ENCODE data around the gene TFF3. TPM values are rescaled to one million over a fixed set of nuclear protein-coding genes. Genes with fewer than 3 reads are reported as not detected.

The TFF3 gene
- total RNA-seq, 1 donor from 2014 or later: not detected

GRCh38 chr21:42346866-42347600 lies 31.8 kb upstream of the TFF3 start:
- no peak for DNase-seq (ENCODE audit: low read depth, low spot score)

GRCh38 chr21:42346441-42346840 lies 31.2 kb upstream of the TFF3 start:
- no peak for DNase-seq (ENCODE audit: low read depth, low spot score)

GRCh38 chr21:42344631-42345030 lies 29.4 kb upstream of the TFF3 start:
- no peak for DNase-seq (ENCODE audit: low read depth, low spot score)

GRCh38 chr21:42343963-42344510 lies 28.8 kb upstream of the TFF3 start:
- no peak for DNase-seq (ENCODE audit: low read depth, low spot score)

- DNase-seq (ENCODE audit: low read depth, low spot score): no peak
Observed at GRCh38 chr21:42343556-42343955, 28.3 kb upstream of the TFF3 start.

GRCh38 chr21:42343101-42343500 lies 27.9 kb upstream of the TFF3 start:
- DNase-seq (ENCODE audit: low read depth, low spot score): no peak

GRCh38 chr21:42341776-42342542 lies 26.8 kb upstream of the TFF3 start:
- DNase-seq (ENCODE audit: low read depth, low spot score): no peak

- no peak for DNase-seq (ENCODE audit: low read depth, low spot score)
Observed at GRCh38 chr21:42340187-42341050, 25.2 kb upstream of the TFF3 start.

- DNase-seq (ENCODE audit: low read depth, low spot score): no peak
Observed at GRCh38 chr21:42338729-42339715, 23.8 kb upstream of the TFF3 start.

GRCh38 chr21:42337830-42338728 lies 22.9 kb upstream of the TFF3 start:
- DNase-seq (ENCODE audit: low read depth, low spot score): peak; percentile 10

GRCh38 chr21:42337276-42337675 lies 22.1 kb upstream of the TFF3 start:
- no peak for DNase-seq (ENCODE audit: low read depth, low spot score)

GRCh38 chr21:42336054-42336453 lies 20.8 kb upstream of the TFF3 start:
- no peak for DNase-seq (ENCODE audit: low read depth, low spot score)

GRCh38 chr21:42332557-42333317 lies 17.5 kb upstream of the TFF3 start:
- no peak for DNase-seq (ENCODE audit: low read depth, low spot score)

- no peak for DNase-seq (ENCODE audit: low read depth, low spot score)
Observed at GRCh38 chr21:42331660-42332059, 16.5 kb upstream of the TFF3 start.

GRCh38 chr21:42330380-42331371 lies 15.5 kb upstream of the TFF3 start:
- no peak for DNase-seq (ENCODE audit: low read depth, low spot score)

GRCh38 chr21:42324896-42325295 lies 9.7 kb upstream of the TFF3 start:
- no peak for DNase-seq (ENCODE audit: low read depth, low spot score)

GRCh38 chr21:42321845-42322244 lies 6.6 kb upstream of the TFF3 start:
- no peak for DNase-seq (ENCODE audit: low read depth, low spot score)
